HG03039 (cell line): ENCODE measurements around the gene ARHGAP22.
"Not testable (repeated sequence)": the region's sequence is repeated elsewhere in the genome, so short reads cannot be mapped to it uniquely, and the experiment has no call there.

Experiments
- ATAC-seq: cut with Tn5 transposase; IDR thresholded peaks from one replicate; pipeline ENCODE4 v1.9.1; 2021; ENCODE audit warnings: mild to moderate bottlenecking, moderate library complexity; ENCODE audit not compliant: unreplicated experiment

The ARHGAP22 gene, protein sequence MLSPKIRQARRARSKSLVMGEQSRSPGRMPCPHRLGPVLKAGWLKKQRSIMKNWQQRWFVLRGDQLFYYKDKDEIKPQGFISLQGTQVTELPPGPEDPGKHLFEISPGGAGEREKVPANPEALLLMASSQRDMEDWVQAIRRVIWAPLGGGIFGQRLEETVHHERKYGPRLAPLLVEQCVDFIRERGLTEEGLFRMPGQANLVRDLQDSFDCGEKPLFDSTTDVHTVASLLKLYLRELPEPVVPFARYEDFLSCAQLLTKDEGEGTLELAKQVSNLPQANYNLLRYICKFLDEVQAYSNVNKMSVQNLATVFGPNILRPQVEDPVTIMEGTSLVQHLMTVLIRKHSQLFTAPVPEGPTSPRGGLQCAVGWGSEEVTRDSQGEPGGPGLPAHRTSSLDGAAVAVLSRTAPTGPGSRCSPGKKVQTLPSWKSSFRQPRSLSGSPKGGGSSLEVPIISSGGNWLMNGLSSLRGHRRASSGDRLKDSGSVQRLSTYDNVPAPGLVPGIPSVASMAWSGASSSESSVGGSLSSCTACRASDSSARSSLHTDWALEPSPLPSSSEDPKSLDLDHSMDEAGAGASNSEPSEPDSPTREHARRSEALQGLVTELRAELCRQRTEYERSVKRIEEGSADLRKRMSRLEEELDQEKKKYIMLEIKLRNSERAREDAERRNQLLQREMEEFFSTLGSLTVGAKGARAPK

DNA sequence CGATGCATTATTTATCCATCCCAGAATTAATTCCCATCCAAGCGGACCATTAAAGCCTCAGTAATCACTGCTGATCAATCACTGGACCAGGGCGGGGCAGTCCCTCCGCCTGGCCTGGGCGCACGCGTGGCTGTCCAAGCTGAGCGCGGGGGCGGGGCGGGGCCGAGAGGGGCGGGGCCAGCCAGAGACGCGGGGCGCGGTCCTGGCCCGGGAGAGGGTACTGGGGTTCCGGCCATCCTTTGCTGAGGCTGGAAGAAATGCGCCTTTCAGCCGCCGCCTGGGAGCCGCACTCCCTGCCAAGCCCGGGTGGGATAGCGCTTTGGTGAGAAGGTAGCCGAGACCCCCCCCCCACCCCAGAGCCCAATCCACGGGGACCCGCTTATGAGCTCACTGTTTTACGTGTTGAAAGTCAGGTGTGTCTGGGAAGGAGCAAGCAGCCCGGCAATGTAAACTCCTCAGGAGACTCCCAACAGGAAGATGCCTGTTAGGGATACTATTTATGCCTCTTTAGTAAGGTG lies at the start of gene ARHGAP22:
ARHGAP22 (minus strand) TSS at position 83 of the 518 bp plus-strand sequence. CDS start 277 bp downstream, outside the sequence.
- ATAC-seq = no peak

DNA sequence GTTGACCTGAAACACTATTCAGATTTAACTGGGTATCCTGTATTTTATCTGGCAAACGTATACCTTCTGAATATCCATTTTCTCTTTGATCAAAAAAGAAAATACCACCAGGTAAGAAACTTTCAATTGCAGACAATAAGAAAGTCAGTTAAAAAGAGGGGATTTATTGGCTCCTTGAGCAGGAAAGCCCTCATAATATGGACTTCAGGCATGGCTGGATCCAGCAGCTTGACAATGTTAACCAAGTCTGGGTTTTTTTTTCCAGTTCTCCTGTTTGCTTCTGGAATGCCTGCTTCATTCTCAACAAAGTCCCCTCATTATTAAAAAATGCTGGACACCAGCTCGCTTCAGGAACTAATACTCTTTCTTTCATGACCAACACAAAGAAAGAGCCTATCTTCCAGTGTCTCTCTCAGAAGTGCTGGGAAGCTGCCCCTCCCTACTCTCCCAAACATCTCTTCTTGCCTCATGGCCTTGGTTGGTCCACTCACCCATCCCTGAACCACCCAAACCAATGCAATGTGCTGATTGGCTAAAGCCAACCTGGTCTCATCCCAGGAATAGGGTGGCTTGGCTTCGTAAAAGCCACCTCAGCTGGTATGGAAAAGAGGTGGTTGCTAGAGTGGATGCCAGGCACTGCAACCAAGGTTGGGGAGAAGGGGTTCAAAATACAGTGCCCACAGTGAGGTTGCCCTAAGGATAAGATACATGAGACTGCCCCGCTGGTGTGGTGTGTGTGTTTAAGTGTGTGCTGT lies 49.2 kb upstream of the ARHGAP22 start:
- no peak for ATAC-seq

DNA sequence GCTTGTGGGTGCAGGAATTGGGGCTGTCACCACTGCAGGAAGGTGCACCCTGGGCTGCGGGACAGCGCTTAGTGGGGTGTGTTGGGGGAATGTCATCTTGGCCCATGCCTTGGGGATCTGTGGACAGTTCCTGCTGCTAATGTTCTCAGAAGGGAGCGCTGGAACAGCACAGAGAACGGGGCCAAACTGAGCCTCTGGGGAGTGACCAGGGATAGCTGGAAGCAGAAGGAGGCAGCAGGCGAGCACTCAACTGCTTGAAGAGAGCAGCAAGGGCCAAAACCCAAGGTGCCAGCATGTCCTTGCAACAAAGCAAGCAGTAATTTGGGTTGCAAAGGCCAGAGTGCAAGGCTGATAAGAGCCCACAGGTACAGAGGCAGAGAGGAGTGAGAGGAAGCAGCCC lies 48.5 kb upstream of the ARHGAP22 start:
- ATAC-seq = no peak

DNA sequence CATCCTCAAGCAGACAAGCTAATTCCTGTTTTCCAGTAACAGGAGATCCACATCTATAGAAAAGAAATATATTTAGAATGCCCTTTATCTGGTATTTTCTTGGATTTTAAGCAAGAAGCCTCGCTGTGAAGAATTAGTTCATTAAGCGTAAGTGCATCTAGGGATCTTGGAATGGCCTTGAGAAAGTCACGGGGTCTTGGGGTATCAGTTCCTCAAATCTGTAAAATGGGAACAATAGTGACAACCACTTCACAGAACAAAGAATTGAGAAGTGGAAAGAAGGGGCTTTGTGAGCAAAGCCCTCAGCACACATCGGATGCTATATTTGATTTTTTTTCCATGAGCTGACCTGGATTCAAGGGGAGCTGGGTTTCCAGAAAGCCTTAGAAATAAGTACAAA lies 47.5 kb upstream of the ARHGAP22 start:
- no peak for ATAC-seq

DNA sequence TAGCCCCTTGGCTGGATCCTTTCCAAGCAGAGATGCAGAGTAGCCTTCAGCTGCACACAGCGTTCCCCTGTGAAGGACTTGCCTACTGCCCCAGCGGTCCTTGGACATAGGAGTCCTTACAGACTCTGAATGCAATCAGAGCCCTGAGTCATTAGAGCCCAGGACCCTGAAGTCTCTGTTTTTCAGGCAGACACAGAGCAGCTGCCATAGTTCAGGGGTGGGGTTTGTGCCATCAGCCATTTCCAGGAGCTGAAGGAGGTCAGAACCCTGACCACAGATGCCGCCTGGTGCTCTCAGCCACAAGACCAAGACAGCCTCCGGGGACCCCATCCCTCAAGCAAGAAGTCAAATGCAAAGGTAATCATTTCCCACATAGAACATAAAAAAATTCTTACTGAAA lies 47.0 kb upstream of the ARHGAP22 start:
- no peak for ATAC-seq

DNA sequence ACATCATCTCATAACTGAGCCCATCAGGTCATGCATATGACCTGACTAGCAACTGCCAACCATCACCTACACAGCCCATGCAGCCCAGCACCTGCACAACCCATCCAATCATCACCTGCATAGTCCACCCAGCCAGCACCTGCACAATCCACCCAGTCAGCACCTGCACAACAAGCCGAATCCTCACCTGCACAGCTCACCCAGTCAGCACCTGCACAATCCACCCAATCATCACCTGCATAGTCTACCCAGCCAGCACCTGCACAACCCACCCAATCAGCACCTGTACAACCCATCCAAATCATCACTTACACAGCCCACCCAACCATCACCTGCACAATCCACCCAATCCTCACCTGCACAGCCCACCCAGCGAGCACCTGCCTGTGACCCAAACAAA lies 46.4 kb upstream of the ARHGAP22 start:
- no peak for ATAC-seq

DNA sequence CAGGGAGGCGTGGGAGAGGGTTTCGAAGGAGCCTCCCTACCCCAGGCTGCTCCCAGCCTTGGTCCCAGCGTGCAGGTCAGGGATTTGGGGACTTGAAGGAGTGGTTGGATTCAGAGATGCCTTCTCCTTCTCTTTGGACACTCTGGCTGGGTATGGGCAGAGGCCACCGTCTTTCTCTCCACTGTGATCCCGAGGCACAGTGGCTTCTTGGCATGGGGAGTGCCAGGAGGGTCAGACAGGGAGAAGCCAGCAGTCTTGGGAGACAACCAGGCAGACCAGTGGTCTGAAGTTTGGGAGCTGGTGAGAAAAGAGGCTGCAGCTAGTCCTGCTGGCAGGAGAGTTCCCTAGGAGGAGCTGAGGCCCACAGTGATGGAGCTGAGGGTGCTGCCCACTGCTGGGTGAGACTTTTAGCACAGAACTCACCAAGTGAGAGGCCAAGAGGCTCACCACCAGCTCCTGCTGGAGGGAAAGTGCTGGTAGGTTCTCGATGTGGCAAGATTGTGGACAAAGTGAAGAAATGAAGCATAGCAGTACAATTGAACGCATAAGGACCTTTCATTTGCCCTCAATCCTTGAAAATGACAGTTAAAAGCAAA lies 44.6 kb upstream of the ARHGAP22 start:
- no peak for ATAC-seq

DNA sequence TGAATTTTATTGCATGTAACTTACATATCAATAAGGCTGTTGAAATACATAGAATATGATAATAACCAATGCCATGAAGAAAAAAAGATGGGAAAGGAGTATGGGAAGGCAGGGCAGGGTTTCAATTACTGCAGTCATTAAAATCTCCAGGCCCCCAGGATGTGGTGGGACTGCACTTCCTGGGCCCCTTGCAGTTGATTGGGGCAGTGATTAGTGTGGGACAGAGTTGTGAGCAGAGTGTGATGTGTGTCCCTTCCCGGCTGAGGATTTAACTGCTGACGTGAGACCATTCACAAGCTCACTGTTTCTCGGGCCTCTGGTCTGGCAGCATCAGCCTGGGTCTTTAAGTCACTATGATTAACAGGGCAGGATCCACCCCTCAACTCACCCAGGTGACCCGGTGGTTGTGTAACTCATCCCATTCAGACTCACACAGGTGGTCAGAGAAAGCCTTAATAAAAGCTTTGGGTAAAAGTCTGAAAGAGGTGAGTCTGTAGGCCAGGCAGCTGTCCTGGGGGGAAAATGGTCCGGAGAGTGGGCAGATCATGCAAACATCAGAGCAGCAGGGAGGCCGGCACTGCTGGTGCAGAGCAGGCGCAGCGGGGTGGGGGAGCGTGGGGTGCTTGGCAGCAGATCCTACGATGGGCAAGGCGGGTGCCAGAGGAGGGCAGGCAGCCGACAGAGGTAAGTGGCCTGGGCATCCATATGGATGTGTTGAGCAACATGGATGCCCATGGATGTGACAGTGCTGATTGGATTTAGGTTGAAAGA lies 43.5 kb upstream of the ARHGAP22 start:
- no peak for ATAC-seq

DNA sequence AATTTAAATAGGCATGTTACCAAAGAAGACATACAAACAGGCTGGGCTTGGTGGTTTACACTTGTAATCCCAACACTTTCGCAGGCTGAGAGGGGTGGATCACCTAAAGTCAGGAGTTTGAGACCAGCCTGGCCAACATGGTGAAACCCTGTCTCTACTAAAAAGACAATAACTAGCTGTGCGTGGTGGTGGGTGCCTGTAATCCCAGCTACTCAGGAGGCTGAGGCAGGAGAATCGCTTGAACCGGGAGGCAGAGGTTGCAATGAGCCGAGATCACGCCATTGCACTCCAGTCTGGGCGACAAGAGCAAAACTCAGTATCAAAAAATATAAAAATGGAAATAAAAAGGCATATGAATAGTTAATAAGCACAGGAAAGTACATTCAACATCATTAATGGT lies 42.2 kb upstream of the ARHGAP22 start:
- ATAC-seq = not testable (repeated sequence)

DNA sequence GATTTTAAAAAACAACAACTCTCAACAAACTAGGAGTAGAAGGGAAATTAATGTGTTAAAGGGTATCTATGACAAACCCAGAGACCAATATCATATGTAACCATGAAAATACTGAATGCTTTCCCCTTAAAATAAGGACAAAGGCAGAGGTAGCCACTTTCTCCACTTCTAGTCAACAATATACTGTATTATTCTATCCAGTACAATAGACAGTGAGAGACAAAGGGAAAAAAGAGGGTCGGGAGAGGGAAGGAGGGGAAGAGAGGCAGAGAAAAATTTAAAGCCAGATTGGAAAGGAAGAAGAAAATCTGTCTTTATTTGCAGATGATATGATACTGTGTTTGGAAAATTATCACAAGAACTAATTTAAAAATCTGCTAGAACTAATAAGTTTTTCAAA lies 40.7 kb upstream of the ARHGAP22 start:
- ATAC-seq = no peak

DNA sequence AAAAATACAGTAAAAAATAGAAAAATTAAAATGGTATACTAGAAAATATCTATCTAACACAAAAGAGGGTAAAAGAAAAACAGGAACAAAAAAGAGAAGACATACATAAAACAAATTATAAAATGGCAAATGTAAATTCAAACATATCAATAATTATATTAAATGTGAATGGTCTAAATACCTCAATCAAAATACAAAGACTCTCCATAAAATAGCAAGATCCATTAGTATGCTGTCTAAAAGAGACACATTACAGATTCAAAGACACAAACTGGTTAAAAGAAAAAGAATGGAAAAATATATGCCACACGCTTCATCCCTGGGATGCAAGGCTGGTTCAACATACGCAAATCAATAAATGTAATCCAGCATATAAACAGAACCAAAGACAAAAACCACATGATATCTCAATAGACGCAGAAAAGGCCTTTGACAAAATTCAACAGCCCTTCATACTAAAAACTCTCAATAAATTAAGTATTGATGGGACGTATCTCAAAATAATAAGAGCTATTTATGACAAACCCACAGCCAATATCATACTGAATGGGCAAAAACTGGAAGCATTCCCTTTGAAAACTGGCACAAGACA lies 36.3 kb upstream of the ARHGAP22 start:
- ATAC-seq = not testable (repeated sequence)

DNA sequence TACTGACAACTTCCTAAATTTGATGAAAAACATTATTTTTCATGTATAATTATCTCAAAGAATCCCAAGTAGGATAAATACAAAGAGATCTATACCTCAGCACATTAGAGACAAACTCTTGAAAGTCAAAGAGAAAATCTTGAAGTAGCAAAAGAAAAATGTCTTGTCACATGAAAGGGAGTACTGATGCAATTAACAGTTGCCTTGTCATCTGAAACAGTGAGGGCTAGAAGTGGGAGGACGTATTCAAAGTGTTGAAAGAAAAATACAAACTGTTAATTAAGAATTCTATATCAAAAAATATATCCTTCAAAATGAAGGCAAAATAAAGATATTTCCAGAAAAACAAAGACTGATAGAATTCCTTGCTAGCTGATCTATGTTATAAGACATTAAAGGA lies 35.5 kb upstream of the ARHGAP22 start:
- ATAC-seq = no peak

DNA sequence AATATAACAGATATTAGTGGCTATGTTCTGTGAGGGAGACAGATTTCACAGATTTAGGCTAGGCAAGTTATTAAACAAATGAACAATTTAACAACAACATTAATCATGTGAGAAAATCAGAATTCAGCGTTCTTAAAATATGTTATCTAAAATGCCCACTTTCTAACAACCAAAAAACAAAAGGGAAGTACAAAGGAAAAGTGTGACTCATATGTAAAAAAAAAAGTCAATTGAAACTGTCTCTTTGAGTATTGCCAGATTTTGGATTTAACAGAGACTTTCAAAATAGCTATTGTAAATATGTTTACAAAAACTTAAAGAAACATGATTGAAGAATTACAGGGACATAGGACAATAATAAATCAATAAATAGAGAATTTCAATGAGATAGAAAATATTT lies 34.8 kb upstream of the ARHGAP22 start:
- no peak for ATAC-seq

DNA sequence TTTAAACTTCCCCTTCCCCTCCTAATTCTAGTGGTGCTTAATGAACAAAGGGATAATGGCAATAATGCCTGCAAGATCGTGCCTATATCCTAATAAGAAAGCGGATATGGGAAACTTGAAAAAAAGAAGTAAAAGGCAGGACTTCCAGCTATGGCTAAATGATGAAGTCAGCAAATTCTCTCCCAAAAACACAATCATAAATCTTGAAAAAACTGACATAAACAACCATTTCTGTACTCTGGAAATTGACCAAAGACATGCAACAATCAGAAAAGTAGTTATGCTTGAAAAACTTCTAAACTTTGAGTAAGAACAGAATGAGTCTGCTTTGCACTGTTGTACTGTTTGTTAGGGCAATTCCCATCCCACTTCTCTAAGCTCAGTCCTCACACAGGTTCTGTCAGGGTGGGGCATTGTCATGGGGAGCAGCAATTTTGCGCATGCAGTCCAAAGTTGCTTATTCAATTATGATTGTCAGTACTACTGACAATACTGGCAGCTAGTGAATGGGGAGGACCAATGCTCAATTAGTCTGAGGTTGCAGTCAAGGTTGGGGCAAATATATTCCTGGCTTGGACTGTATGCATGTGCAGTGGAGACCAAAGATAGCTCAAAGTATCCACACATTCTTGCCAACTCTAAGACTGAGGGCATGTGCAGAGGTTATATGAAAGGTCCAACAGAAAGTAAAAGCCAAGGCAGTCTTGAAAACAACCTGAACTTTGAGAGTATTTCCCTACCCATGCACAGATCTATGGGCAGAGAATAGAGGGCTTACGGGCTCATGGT lies 34.1 kb upstream of the ARHGAP22 start:
- no peak for ATAC-seq

DNA sequence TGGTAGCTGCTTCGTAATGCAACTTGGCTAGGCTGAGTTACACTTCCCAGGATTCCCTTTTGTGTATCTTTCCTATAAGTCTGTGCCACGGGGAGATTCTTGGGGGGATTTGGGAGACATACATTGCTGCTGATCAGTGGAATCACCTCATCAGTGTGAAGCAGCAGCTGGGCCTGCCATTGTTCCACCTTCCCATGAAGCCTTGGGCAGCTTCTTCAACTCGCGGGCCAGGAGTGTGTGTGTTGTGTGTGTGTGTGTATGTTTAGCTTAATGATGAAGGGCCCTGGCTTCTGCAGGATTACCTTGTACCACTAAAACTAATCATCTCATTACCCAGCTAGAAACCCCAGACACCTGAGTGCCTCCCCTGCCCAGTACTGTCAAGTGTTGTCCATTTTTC lies 33.3 kb upstream of the ARHGAP22 start:
- ATAC-seq = no peak

DNA sequence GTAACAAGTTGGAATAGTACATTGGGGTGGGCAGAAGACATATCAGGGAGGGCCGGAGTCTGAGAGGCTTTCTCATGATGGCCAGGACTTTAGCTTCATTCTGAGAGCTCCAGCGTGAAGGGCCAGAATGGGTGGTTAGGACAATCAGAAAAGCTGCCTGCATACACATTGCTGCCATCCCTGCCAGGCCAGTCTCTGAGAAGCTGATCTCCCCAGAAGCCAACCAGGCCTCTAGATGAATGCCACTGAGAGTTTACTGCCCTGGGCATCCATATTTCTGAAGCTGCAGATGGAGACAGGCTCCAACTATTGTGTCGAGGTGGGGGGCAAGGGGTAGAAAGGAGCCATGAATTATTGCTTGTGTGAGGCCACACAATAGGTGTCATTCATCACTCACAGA lies 32.0 kb upstream of the ARHGAP22 start:
- no peak for ATAC-seq

DNA sequence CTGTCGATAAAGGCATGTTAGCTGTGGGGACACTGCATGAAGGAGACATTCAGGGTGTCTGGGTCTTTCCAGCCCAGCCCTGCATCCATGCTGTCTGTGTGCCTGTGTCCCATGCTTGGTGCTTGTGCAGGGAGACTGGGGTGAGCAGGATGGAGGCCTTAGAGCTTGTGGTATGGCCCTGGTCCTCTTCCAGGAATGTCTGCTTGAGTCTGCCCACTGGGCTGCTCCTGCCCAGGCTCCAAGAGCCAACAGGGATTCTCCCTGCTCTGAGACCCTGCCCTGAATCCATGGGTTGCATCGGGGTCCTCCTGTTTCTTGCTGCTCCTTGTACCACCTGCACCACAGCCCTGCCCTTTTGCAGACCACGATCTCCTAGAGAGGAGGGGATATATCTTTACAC lies 31.4 kb upstream of the ARHGAP22 start:
- no peak for ATAC-seq

DNA sequence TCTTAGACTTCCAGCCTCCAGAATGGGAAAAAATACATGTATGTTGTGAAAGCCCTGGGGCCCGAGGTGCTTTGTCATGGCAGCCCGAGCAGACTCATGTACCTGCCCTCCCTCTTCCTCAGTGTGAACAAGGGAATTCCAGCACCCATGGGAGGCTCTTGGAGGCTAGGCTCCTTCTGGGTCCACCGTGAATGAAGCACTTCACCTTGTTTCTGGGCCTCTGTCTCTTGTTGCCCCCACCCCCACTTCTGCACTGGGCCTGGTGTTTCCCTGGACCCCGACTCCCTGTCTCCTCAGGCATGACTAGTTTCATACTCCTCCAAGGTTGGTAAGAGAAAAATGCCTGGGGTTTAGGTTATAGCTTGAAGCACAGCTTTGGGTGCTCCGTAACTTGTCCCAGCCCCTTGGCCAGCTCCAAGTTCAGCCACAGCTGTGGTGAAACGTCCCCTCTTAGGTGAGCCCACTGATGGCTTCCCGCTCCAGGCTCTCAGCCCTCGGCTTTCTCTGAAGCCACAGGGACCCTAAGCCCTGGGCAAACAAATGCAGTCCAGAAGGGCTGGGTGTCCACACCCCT lies 30.2 kb upstream of the ARHGAP22 start:
- ATAC-seq = no peak
